ENCODE measurements around the gene C1QTNF6. TPM values are rescaled to one million over a fixed set of nuclear protein-coding genes. Genes with fewer than 3 reads are reported as not detected.

Gene C1QTNF6
- total RNA-seq, 1 donor: 11.9 TPM

GRCh38 chr22:37224757-37225420, 36.8 kb upstream of the C1QTNF6 start:
- Histone ChIP-seq H4K20me1 (ENCODE audit: insufficient read depth, low read length) (peaks cover 6% of the 10 kb centered on the region), H3K27ac (ENCODE audit: low read depth, low read length) (no peak overlapping the region), H3K4me2 (ENCODE audit: insufficient read depth, low read length) (no peak overlapping the region), H3K36me3 (ENCODE audit: insufficient read depth, low read length) (peaks cover 16% of the 10 kb centered on the region), H2AFZ (ENCODE audit: low read length) (no peak overlapping the region), H3K4me3 (ENCODE audit: insufficient read depth, low read length) (no peak overlapping the region), H3K27me3 (ENCODE audit: insufficient read depth, low read length) (no peaks in the 10 kb centered on the region), H3K79me2 (ENCODE audit: insufficient read depth, low read length) (no peaks in the 10 kb centered on the region), H3K9me3 (ENCODE audit: low read depth, low read length) (no peaks in the 10 kb centered on the region), H3K4me1 (ENCODE audit: insufficient read depth, low read length) (peaks cover 21% of the 10 kb centered on the region)
- peak; percentile 77 for DNase-seq (ENCODE audit: insufficient read length, low spot score, missing footprints)
- TF ChIP-seq, protein P1, sequence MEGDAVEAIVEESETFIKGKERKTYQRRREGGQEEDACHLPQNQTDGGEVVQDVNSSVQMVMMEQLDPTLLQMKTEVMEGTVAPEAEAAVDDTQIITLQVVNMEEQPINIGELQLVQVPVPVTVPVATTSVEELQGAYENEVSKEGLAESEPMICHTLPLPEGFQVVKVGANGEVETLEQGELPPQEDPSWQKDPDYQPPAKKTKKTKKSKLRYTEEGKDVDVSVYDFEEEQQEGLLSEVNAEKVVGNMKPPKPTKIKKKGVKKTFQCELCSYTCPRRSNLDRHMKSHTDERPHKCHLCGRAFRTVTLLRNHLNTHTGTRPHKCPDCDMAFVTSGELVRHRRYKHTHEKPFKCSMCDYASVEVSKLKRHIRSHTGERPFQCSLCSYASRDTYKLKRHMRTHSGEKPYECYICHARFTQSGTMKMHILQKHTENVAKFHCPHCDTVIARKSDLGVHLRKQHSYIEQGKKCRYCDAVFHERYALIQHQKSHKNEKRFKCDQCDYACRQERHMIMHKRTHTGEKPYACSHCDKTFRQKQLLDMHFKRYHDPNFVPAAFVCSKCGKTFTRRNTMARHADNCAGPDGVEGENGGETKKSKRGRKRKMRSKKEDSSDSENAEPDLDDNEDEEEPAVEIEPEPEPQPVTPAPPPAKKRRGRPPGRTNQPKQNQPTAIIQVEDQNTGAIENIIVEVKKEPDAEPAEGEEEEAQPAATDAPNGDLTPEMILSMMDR (IDR thresholded peaks at IDR 0.05; ENCODE audit: extremely low read depth, low read depth, low read length): no peak

GRCh38 chr22:37223965-37224551, 36.0 kb upstream of the C1QTNF6 start:
- Histone ChIP-seq H3K27me3 (ENCODE audit: insufficient read depth, low read length) (no peaks in the 10 kb centered on the region), H3K27ac (ENCODE audit: low read depth, low read length) (no peak overlapping the region), H3K79me2 (ENCODE audit: insufficient read depth, low read length) (no peaks in the 10 kb centered on the region), H3K4me1 (ENCODE audit: insufficient read depth, low read length) (peaks cover 13% of the 10 kb centered on the region), H3K36me3 (ENCODE audit: insufficient read depth, low read length) (peaks cover 16% of the 10 kb centered on the region), H3K4me3 (ENCODE audit: insufficient read depth, low read length) (no peak overlapping the region), H3K4me2 (ENCODE audit: insufficient read depth, low read length) (no peak overlapping the region), H4K20me1 (ENCODE audit: insufficient read depth, low read length) (peaks cover 4% of the 10 kb centered on the region), H3K9me3 (ENCODE audit: low read depth, low read length) (no peaks in the 10 kb centered on the region), H2AFZ (ENCODE audit: low read length) (no peak overlapping the region)
- TF ChIP-seq, protein P1 (IDR thresholded peaks at IDR 0.05; ENCODE audit: extremely low read depth, low read depth, low read length): no peak
- peak; percentile 26 for DNase-seq (ENCODE audit: insufficient read length, low spot score, missing footprints)

GRCh38 chr22:37222440-37222971, 34.5 kb upstream of the C1QTNF6 start:
- H3K27ac ChIP-seq (ENCODE audit: low read depth, low read length): no peak overlapping the region
- no peaks in the 10 kb centered on the region for H3K9me3 ChIP-seq (ENCODE audit: low read depth, low read length)
- H3K4me2 ChIP-seq (ENCODE audit: insufficient read depth, low read length): no peak overlapping the region
- no peak overlapping the region for H3K4me3 ChIP-seq (ENCODE audit: insufficient read depth, low read length)
- H3K36me3 ChIP-seq (ENCODE audit: insufficient read depth, low read length): peaks cover 16% of the 10 kb centered on the region
- H3K79me2 ChIP-seq (ENCODE audit: insufficient read depth, low read length): no peaks in the 10 kb centered on the region
- DNase-seq (ENCODE audit: insufficient read length, low spot score, missing footprints): no peak
- peaks cover 9% of the 10 kb centered on the region for H3K27me3 ChIP-seq (ENCODE audit: insufficient read depth, low read length)
- H2AFZ ChIP-seq (ENCODE audit: low read length): no peak overlapping the region
- peaks cover 4% of the 10 kb centered on the region for H4K20me1 ChIP-seq (ENCODE audit: insufficient read depth, low read length)
- no peaks in the 10 kb centered on the region for H3K4me1 ChIP-seq (ENCODE audit: insufficient read depth, low read length)
- TF ChIP-seq, protein P1 (IDR thresholded peaks at IDR 0.05; ENCODE audit: extremely low read depth, low read depth, low read length): no peak
